ENCODE results near the gene ABHD6.
"Not testable (repeated sequence)": the region's sequence is repeated elsewhere in the genome, so short reads cannot be mapped to it uniquely, and the experiment has no call there.

ABHD6 gene

DNA sequence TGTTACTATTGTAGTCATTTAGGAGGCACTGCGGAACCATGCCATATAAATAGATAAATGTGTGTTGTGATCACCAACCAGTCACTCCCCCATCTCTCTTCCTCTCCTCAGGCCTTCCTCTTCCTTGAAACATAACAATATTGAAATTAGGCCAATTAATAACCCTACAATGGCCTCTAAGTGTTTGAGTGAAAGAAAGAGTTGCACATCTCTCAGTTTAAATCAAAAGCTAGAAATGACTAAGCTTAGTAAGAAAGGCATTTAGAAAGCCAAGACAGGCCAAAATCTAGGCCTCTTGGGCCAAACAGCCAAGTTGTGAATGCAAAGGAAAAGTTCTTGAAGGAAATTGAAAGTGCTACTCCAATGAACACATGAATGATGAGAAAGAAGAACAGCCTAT lies 18.7 kb upstream of the ABHD6 start:
- TF ChIP-seq, protein P1, sequence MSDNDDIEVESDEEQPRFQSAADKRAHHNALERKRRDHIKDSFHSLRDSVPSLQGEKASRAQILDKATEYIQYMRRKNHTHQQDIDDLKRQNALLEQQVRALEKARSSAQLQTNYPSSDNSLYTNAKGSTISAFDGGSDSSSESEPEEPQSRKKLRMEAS (IDR thresholded peaks at IDR 0.05; ENCODE audit: low read depth, low read length): no peak
- TF ChIP-seq POLR2A (IDR thresholded peaks at IDR 0.05; ENCODE audit: extremely low read depth, insufficient read length) (no peak), MYC (IDR thresholded peaks at IDR 0.05; ENCODE audit: low read depth, low read length) (no peak)
- TF ChIP-seq, protein P2, sequence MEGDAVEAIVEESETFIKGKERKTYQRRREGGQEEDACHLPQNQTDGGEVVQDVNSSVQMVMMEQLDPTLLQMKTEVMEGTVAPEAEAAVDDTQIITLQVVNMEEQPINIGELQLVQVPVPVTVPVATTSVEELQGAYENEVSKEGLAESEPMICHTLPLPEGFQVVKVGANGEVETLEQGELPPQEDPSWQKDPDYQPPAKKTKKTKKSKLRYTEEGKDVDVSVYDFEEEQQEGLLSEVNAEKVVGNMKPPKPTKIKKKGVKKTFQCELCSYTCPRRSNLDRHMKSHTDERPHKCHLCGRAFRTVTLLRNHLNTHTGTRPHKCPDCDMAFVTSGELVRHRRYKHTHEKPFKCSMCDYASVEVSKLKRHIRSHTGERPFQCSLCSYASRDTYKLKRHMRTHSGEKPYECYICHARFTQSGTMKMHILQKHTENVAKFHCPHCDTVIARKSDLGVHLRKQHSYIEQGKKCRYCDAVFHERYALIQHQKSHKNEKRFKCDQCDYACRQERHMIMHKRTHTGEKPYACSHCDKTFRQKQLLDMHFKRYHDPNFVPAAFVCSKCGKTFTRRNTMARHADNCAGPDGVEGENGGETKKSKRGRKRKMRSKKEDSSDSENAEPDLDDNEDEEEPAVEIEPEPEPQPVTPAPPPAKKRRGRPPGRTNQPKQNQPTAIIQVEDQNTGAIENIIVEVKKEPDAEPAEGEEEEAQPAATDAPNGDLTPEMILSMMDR (IDR thresholded peaks at IDR 0.05; ENCODE audit: low read depth, low read length): no peak
- H3K4me3 ChIP-seq (ENCODE audit: low read depth, low read length): no peak overlapping the region

DNA sequence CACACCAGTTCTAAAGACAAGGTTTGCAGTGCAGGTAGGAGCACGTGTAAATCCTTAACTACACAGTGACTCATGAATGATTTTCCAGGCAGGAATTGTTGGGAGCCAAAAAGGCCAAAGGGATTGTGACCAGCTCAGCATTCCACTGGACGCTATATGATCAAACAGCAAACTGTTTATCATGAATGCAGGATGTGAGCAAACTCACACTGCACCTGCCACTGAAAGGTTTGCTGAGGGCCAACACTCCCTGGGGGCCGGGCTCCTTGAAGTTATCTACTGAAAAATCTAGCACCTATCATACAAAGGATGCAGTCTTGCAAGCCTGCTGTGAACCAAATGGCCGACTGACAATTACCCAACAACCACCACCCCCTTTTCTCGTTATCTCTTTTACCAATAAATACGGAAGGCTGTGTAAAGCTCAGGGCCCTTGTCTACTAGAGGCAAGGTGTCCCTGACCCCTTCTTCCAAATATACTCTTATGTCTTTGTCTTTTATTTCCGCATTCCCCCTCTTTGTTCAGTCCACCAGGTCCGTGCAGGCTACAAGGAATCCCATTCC lies 15.3 kb upstream of the ABHD6 start:
- H3K4me3 ChIP-seq (ENCODE audit: low read depth, low read length): no peak overlapping the region
- TF ChIP-seq POLR2A (IDR thresholded peaks at IDR 0.05; ENCODE audit: extremely low read depth, insufficient read length): no peak
- TF ChIP-seq MYC (IDR thresholded peaks at IDR 0.05; ENCODE audit: low read depth, low read length): no peak
- TF ChIP-seq, protein P2 (IDR thresholded peaks at IDR 0.05; ENCODE audit: low read depth, low read length): no peak
- TF ChIP-seq, protein P1 (IDR thresholded peaks at IDR 0.05; ENCODE audit: low read depth, low read length): no peak
- DNase-seq (ENCODE audit: low read depth): no peak

More for the DNA sequence above, 18.7 kb upstream of the ABHD6 start:
- DNase-seq (ENCODE audit: low read depth): no peak

DNA sequence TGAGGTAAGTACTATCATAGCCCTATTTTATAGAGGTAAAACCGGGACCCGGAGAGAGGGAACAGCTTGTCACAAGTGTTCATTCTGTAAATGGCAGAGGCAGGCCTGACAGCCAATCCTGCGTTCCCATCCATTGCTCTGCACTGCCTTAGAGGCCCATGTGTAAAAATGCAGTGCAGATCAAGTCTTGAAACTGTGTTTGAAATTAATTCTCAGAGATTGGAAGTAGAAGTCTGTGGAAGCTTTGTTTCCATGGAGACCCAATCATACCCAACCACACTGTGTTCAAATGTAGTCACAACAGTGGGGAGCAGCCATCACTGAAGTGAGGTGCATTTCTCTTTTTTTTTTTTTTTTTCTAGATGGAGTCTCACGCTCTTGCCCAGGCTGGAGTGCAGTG lies 13.7 kb upstream of the ABHD6 start:
- TF ChIP-seq POLR2A (IDR thresholded peaks at IDR 0.05; ENCODE audit: extremely low read depth, insufficient read length): no peak
- TF ChIP-seq, protein P2 (IDR thresholded peaks at IDR 0.05; ENCODE audit: low read depth, low read length): no peak
- TF ChIP-seq, protein P1 (IDR thresholded peaks at IDR 0.05; ENCODE audit: low read depth, low read length): no peak
- no peak for TF ChIP-seq MYC (IDR thresholded peaks at IDR 0.05; ENCODE audit: low read depth, low read length)
- no peak for DNase-seq (ENCODE audit: low read depth)

DNA sequence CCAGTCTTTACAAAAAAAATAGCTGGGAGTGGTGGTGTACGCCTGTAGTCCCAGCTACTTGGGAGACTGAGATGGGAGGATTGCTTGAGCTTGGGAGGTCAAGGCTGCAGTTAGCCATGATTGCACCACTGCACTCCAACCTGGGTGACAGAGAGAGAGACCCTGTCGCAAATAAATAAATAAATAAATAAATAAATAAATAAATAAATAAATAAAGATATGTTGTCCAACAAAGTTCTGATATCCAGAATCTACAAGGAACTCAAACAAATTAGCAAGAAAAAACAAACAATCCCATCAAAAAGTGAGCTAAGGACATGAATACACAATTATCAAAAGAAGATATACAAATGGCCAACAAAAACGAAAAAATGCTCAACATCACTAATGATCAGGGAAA lies 9.7 kb upstream of the ABHD6 start:
- DNase-seq (ENCODE audit: low read depth); H3K4me3 ChIP-seq (ENCODE audit: low read depth, low read length): not testable (repeated sequence)

More for the DNA sequence above, 13.7 kb upstream of the ABHD6 start:
- H3K4me3 ChIP-seq (ENCODE audit: low read depth, low read length): no peak overlapping the region

DNA sequence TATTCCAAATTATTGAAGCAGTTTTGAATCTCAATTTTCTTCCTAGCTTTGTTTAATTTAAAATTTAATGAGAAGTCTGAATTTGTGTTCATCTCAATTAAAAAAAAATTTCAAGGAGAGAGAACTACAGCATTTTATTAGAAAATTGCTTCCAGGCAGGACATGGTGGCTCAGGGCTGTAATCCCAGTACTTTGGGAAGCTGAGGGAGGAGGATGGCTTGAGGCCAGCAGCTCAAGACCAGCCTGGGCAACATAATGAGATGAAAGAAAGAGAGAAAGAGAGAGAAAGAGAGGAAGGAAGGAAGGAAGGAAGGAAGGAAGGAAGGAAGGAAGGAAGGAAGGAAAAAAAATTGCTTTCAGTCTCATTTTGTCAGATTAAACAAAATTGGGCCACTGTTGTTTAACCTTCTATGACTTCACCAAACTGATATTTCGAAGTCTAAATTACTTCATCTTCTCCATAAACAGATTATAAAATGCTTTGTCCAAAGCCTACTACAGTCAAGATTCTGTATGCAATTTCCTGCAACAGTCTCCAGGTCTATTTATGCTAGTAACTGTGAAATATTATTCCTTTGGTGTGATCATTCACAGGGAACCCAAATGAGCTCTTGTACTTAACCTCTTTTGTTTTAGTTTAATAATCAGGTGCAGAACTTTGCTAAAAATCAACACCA lies 6.6 kb upstream of the ABHD6 start:
- no peak for DNase-seq (ENCODE audit: low read depth)
- TF ChIP-seq, protein P2 (IDR thresholded peaks at IDR 0.05; ENCODE audit: low read depth, low read length): no peak
- TF ChIP-seq MYC (IDR thresholded peaks at IDR 0.05; ENCODE audit: low read depth, low read length) (no peak), POLR2A (IDR thresholded peaks at IDR 0.05; ENCODE audit: extremely low read depth, insufficient read length) (no peak)
- TF ChIP-seq, protein P1 (IDR thresholded peaks at IDR 0.05; ENCODE audit: low read depth, low read length): no peak
- H3K4me3 ChIP-seq (ENCODE audit: low read depth, low read length): no peak overlapping the region

DNA sequence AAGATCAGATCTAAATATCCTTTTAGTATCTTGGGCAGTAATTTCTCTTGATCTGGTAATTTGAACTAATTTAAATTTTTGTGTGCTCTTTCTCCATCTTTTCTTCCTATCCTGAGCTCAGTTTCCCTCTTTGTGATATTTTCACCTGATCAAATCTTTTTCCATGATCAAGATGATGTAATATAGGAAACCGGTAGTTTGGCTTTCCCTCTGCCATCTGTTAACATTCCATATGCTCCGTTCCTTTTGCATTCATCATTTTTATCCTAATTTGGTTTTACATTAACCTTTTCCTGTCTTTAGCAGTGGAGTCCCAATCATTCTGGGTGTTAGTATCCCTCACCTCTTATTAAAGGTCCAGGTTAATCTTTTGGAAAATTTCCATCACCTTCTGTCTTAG lies 5.9 kb upstream of the ABHD6 start:
- TF ChIP-seq, protein P1 (IDR thresholded peaks at IDR 0.05; ENCODE audit: low read depth, low read length): no peak
- TF ChIP-seq, protein P2 (IDR thresholded peaks at IDR 0.05; ENCODE audit: low read depth, low read length): no peak
- no peak for TF ChIP-seq POLR2A (IDR thresholded peaks at IDR 0.05; ENCODE audit: extremely low read depth, insufficient read length)
- TF ChIP-seq MYC (IDR thresholded peaks at IDR 0.05; ENCODE audit: low read depth, low read length): no peak
- DNase-seq (ENCODE audit: low read depth): no peak
- H3K4me3 ChIP-seq (ENCODE audit: low read depth, low read length): no peak overlapping the region
